Measurements from ENCODE around the gene SLC41A3.

GRCh38 chr3:126132751-126133511, 49.0 kb upstream of the SLC41A3 start:
- TF ChIP-seq YY1 (tag by site-specific recombination; IDR thresholded peaks at IDR 0.05) = no peak
- no peak for TF ChIP-seq PATZ1 (tag by site-specific recombination; IDR thresholded peaks at IDR 0.05)
- TF ChIP-seq ZNF10 (tag by site-specific recombination; IDR thresholded peaks at IDR 0.05) = no peak
- TF ChIP-seq CTCF (tag by site-specific recombination; IDR thresholded peaks at IDR 0.05) = no peak
- TF ChIP-seq ZNF416 (tag by site-specific recombination; IDR thresholded peaks at IDR 0.05) = no peak
- no peak for TF ChIP-seq ZNF148 (tag by site-specific recombination; IDR thresholded peaks at IDR 0.05; ENCODE audit: borderline replicate concordance)
- no peak for TF ChIP-seq RBAK (tag by site-specific recombination; IDR thresholded peaks at IDR 0.05)
- no peak for TF ChIP-seq ZNF791 (tag by site-specific recombination; IDR thresholded peaks at IDR 0.05)
- TF ChIP-seq ZSCAN16 (tag by site-specific recombination; IDR thresholded peaks at IDR 0.05) = no peak
- no peak for TF ChIP-seq SP7 (tag by site-specific recombination; IDR thresholded peaks at IDR 0.05)
- no peak for TF ChIP-seq ZNF2 (tag by site-specific recombination; IDR thresholded peaks at IDR 0.05)

Measured in HEK293 (cell line).